GM12872 (cell line): Measurements from ENCODE around the gene HPN.

Experiments used
- CTCF ChIP-seq: IDR thresholded peaks from 3 replicates; pipeline ENCODE4 v1.5.1; 2011; ENCODE audit warnings: low read depth, mild to moderate bottlenecking, low read length, moderate library complexity; ENCODE audit not compliant: insufficient read depth

Gene HPN

DNA sequence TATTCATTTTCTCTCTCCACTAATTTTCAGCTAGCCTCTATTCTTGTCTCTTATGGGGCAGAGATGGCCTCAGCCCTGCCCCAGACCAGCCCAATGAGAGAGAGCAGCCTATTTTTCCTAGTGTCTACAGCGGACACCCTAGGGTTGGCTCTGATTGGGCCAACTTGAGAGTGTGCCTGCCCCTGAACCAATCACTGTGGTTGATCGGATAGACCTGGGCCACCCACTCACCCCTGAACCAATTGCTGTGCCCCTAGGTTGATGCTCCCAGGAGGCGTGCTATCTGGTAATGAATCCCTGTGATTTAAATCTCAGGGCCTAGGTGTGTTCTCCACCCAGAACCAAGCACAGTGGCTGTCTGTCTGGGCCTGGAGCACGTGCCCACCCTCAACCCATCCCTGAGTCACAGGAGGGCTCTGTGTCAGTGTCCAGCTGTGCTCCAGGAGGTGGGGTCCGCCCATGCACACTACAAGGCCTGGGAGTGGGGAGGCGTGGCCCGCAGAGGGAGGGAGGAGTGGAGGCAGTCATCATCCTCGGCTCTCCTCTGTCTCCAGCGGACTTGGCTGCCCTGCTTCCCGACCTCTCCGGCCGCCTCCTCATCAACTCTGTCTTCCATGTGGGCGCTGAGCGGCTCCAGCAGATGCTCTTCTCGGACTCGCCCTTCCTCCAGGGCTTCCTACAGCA is 26.1 kb upstream of the HPN start:
- no peak for TF ChIP-seq CTCF

GRCh38 chr19:35015954-35016351 is 25.6 kb upstream of the HPN start:
- TF ChIP-seq CTCF = no peak

GRCh38 chr19:35017507-35017906 is 24.0 kb upstream of the HPN start:
- no peak for TF ChIP-seq CTCF

DNA sequence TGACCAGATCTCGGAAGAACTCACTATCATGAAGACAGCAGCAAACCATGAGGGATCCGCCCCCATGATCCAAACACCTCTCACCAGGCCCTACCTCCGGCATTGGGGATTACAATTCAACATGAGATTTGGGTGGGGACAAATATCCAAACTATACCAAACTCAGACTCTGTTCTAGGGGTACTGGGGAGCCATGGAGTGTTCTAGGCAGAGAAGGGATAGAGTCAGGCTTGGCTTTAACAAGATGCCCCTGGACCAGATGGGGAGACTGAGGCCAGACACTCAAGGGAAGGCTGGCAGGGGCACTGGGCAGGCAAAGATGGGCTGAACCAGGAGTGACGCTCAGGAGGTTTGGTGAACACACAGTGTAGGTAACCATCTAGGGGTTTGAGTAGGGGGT is 23.1 kb upstream of the HPN start:
- no peak for TF ChIP-seq CTCF

DNA sequence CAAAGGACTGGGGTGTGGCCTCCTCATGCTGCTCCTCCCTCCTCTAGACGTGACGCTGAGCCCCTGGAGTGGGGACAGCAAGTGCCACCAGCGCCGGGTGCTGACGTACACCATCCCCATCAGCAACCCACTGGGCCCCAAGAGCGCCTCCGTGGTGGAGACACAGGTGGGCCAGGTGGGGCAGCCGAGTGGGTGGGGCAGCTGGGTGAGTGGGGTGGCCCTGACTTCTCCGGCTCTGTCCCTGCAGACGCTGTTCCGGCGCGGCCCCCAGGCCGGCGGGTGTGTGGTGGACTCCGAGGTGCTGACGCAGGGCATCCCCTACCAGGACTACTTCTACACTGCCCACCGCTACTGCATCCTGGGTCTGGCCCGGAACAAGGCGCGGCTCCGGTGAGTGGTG is 22.4 kb upstream of the HPN start:
- no peak for TF ChIP-seq CTCF

GRCh38 chr19:35021016-35021415 is 20.5 kb upstream of the HPN start:
- TF ChIP-seq CTCF = no peak

- no peak for TF ChIP-seq CTCF
Measured at GRCh38 chr19:35021596-35021995, 19.9 kb upstream of the HPN start.
